GM15510 (cell line): Measurements from ENCODE around the gene DCLK1.

Source experiments
- POLR2A ChIP-seq: IDR thresholded peaks from 3 replicates; pipeline ENCODE4 v1.6.1; 2011; ENCODE audit warnings: borderline replicate concordance; ENCODE audit not compliant: insufficient read length; ENCODE audit errors: extremely low read depth

DCLK1 gene

GRCh38 chr13:35791184-35791851 is 339.9 kb downstream of the DCLK1 start:
- no peak for TF ChIP-seq POLR2A

DNA sequence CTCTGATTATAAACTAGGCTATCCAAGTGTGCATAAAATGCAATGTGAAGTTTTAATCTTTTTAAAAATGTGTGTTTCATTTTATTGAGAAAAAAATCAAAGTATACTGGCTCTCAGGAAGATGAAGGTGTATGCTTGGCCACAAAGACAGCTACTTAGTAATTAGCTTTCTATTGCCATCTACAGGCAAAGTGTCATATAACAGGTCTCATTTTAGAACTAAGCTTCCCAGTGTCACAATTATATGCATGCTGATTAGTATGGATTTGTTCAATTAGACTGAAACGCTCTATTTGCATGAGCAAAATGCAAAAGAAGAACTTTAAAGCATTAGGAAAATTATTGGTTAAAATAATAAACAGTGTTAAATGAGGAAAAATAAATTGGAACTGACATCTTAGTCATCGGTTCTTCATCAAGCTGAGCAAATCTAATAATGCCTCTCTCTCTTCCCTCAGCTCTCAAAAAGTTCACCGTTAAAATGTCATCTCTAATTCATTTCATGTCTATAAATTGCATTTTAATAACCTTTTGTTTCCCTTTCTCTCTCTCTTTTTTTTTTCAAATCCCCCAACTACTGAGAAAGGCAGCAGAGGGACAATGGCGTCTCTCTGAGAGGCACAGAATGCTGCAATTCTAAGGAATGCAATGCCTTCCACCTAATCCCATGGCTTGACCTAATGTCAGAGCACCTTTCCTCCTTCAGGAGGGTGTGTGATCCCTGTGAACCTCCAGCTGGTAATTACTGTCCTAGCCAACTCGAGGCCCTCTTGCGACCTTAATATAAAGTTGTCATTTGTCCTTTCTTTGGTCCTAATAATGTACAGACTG is 341.6 kb downstream of the DCLK1 start:
- no peak for TF ChIP-seq POLR2A

DNA sequence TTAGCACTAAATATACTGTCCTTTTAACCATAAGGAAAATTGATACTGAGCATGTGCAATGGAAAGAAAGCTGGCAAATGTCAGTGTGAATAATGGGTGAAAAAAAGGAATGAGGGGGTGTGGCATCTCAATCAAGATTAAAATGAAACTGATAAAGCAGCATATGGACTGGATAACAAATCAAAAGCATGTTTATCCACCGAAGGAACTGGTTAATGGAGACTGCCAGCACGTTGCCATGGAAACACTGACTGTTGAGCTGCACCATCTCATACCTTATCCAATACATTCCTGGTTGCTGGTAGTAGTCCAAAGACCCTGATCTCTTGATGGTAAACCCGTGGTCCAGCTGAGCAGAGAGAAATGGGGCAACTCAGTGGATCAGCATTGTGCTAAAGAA is 343.2 kb downstream of the DCLK1 start:
- TF ChIP-seq POLR2A = no peak

DNA sequence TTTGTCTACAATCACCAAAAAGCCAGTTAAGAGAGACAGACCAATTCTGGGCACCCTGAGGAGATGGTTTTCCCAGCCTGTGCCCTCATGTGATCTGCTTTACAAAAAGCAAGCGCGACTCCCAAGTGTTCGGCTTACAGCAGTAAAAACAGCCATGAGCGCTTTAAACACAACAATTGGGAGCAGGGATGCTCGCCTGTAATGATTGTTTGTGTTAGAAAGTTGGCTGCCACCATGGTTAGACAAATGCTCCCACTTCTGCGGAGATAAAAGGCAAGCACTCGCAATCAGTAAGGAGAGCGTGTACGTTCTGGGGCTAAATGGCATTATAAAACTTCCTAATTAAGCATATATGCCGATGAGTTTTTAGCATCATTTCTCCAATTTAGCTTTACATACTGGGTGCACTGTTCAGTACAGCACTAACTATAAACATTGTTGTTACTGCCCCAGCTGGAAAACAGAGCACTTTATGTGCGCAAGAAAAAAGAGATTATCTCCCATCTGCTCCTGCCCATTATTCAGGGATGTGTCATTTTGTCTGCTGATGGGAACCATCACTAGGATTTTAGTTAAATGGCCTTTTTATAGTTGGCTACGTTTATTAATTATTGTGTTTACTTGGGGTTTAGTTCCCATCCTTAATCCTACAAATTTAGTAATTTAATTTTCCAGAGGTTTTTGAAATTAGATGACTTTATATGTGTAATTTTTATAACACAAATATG is 345.4 kb downstream of the DCLK1 start:
- TF ChIP-seq POLR2A = no peak

DNA sequence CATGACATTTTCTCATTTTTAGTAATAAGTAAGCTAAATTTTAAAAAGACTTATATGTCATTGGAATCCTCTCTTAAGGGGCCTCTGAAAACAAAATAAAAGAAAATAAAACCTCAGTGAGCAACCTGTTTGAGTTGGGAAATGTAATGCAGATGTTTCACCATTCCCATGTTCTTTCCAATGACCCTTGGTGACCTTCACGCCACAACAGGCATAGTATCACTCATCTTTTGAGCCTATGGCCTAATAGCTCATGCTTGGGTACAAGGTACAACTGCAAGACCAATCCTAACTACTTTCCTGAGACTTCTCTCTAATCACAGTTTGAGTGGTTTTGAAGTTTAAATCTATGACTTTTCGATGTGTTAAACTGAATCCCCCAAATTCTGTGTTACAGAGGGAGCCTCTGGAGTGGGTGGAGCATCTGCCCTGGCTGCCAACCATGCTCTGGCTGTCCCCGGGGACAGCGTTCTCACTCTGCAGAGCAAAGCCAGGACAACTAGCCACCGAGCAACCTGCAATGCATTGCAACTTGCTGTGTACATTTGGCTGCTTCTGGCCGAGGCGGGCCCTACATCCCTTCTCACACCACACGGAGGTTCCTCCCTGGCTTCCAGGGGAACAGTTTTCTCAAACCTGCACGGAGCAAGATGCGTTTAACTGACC is 346.8 kb downstream of the DCLK1 start:
- TF ChIP-seq POLR2A = no peak

DNA sequence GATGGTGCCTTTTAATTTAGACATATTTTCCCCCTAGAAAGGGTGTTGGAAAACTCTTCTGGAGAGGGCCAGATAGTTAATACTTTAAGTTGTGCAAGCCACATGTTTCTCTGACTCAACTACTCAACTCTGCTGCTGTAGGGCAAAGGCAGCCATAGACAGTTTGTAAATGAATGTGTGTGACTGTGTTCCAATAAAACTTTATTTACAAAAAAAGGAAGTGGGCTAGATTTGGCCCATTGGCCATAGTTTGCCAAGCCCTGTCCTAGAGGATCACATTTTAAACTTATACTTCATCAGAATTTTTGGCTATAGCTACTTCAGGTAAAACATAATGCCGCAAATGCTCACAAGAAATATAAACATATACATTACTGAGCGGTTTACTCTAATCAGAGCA is 348.4 kb downstream of the DCLK1 start:
- no peak for TF ChIP-seq POLR2A

- no peak for TF ChIP-seq POLR2A
Measured at GRCh38 chr13:35781036-35782000, 349.9 kb downstream of the DCLK1 start.

DNA sequence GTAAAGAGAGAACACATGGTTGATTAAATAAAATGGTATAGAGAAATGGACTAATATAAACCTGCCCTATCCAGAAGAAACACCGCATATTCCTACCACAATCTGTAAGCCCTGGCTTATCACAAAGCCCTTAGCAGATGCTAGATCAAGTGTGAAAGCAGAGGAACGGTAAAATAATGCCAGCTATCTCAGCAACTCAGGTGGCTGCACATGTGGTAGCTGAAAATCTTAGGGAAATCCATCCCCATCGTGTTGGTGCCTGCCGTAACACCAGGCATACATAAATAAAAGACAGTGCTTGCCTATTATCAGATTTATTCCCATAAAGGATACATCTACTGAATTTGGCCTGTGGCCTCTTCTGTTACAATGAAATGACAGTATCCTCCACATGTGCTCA is 350.6 kb downstream of the DCLK1 start:
- TF ChIP-seq POLR2A = no peak

DNA sequence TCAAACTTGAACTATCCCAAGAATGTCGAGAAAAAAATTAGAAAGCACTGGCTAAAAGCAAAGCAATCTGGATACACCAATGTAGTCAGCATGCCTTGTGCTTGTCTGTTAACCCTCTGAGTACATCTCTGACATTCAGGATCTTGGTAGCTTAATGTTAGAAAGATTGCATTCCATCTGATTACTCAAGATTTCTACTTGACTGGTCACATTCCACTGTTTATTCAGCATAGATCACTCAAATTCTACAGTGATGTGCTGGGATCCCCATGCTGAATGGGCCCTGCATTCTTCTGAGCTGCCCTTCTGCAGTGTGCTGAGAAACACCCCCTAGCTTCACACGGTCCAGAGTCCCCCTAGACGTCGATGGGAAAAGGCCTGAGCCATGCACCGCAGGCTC is 359.3 kb downstream of the DCLK1 start:
- no peak for TF ChIP-seq POLR2A

GRCh38 chr13:35770756-35771297 is 360.4 kb downstream of the DCLK1 start:
- no peak for TF ChIP-seq POLR2A

DNA sequence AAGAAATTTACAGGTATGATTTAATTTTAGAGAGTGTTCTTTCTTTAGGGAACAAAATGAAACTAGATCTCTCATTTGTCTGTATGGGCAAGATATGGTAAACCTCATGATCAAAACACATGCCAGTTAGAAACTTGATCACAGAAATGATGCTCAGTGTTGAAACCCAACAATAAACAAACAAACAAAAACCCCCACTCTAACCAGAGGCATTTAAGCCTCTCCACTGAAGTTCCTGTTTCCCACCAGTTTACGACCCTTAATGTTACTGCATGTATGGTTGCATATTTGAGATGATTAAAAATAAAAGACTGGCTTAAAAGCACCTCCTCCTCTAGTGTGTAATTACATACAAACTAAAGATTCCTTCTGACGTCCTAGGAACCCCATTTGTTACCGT is 361.4 kb downstream of the DCLK1 start:
- no peak for TF ChIP-seq POLR2A

- TF ChIP-seq POLR2A = no peak
Measured at GRCh38 chr13:35768551-35768950, 362.6 kb downstream of the DCLK1 start.

GRCh38 chr13:35768073-35768472 is 363.1 kb downstream of the DCLK1 start:
- TF ChIP-seq POLR2A = no peak
